GM12878 (cell line): ENCODE results near the gene PPP1R18. TPM values are rescaled to one million over a fixed set of nuclear protein-coding genes. Genes with fewer than 3 reads are reported as not detected.

ENCODE experiments used
- ATAC-seq: fragments of 200-7000 bp; cut with Tn5 transposase; 3 replicates; pipeline ENCODE4 v1.9.1; 2020; ENCODE audit warnings: mild to moderate bottlenecking, moderate library complexity
- BruUV-seq: library from RNA; stranded (reverse); fragments of 400-500 nt; replicated peaks from 2 replicates; lab custom pipeline; 2021; lab: Mats Ljungman, UMichigan
- CTCF ChIA-PET: fragments of 300-600 bp; sonication (Branson Sonifier 250); formaldehyde crosslinking; extraction: SDS; loops from one replicate; lab custom pipeline; 2021; ENCODE audit warnings: inconsistent platforms; lab: Yijun Ruan, JAX
- POLR2A ChIA-PET: fragments of 350-600 bp; formaldehyde crosslinking; extraction: SDS; loops from one replicate; lab custom pipeline; 2021; ENCODE audit warnings: inconsistent platforms; lab: Charles Lee
- RAD21 ChIA-PET: fragments of 300-600 bp; sonication (Branson Sonifier 250); formaldehyde crosslinking; loops from one replicate; lab custom pipeline; 2023; ENCODE audit warnings: antibody characterized with exemption; ENCODE audit not compliant: unreplicated experiment; lab: Charles Lee
- SMC1A ChIA-PET: fragments of 300-600 bp; sonication (Branson Sonifier 250); formaldehyde crosslinking; loops from one replicate; lab custom pipeline; 2023; ENCODE audit not compliant: unreplicated experiment, uncharacterized antibody; lab: Charles Lee
- DNase-seq: peaks from one replicate; pipeline ENCODE4 v3.0.0-alpha.2; 2011; ENCODE audit warnings: low read depth, low spot score
- FAIRE-seq: peaks from 3 replicates; lab custom pipeline; 2011; peaks lifted over from hg19 to GRCh38; lab: Jason Lieb, UNC
- H2AFZ ChIP-seq: 2 replicates; pipeline ENCODE4 v1.6.0; 2011; ENCODE audit warnings: low read depth, low read length, control low read depth; ENCODE audit not compliant: control insufficient read depth
- H3K27ac ChIP-seq: 2 replicates; pipeline ENCODE4 v1.5.1; 2011; ENCODE audit warnings: control low read depth; ENCODE audit not compliant: control insufficient read depth, insufficient read depth
- H3K27me3 ChIP-seq, 2 experiments: replicated peaks in 1 of 2; 2 replicates each; pipeline versions ENCODE4 v1.6.0 to v1.6.1; 2011; ENCODE audit warnings: low read length in 1 of 2; ENCODE audit not compliant: control insufficient read depth in 2 of 2, insufficient read depth in 2 of 2
- H3K36me3 ChIP-seq, 2 experiments: 2 replicates each; pipeline ENCODE4 v1.5.1; 2011; ENCODE audit warnings: low read length in 1 of 2; ENCODE audit not compliant: control insufficient read depth in 2 of 2, insufficient read depth in 2 of 2
- H3K4me1 ChIP-seq: 2 replicates; pipeline ENCODE4 v1.6.1; 2011; ENCODE audit warnings: mild to moderate bottlenecking, low read length, moderate library complexity, mixed read lengths; ENCODE audit not compliant: control insufficient read depth, insufficient read depth
- H3K4me2 ChIP-seq: 2 replicates; pipeline ENCODE4 v1.6.0; 2011; ENCODE audit warnings: control low read depth; ENCODE audit not compliant: control insufficient read depth, insufficient read depth
- H3K4me3 ChIP-seq: fragments of 200-600 bp; sonication (generic); 2 replicates; pipeline ENCODE4 v1.5.1; 2016
- H3K79me2 ChIP-seq: 2 replicates; pipeline ENCODE4 v1.6.0; 2011; ENCODE audit warnings: low read length; ENCODE audit not compliant: control insufficient read depth, insufficient read depth
- H3K9ac ChIP-seq: 2 replicates; pipeline ENCODE4 v1.8.0; 2011; ENCODE audit warnings: low read length, control low read depth, mixed read lengths; ENCODE audit not compliant: control insufficient read depth, insufficient read depth
- H3K9me3 ChIP-seq: replicated peaks from 3 replicates; pipeline ENCODE4 v1.5.1; 2011; ENCODE audit warnings: mild to moderate bottlenecking, low read length; ENCODE audit not compliant: control insufficient read depth, insufficient read depth
- H4K20me1 ChIP-seq: 2 replicates; pipeline ENCODE4 v1.6.0; 2011; ENCODE audit not compliant: control insufficient read depth, insufficient read depth
- BACH1 ChIP-seq: fragments of 450-650 bp; IDR thresholded peaks from 2 replicates; pipeline ENCODE4 v1.6.1; 2017; ENCODE audit warnings: mild to moderate bottlenecking, borderline replicate concordance
- BCL3 ChIP-seq: IDR thresholded peaks from 2 replicates; pipeline ENCODE4 v1.6.1; 2011; ENCODE audit warnings: borderline replicate concordance, low read depth, mild to moderate bottlenecking, moderate library complexity, low read length; ENCODE audit not compliant: insufficient read depth, poor library complexity, severe bottlenecking
- POLR2AphosphoS2 ChIP-seq: IDR thresholded peaks from 2 replicates; pipeline ENCODE4 v1.6.1; 2011; ENCODE audit warnings: low read depth, mild to moderate bottlenecking, low read length, improper control_type of control experiment, moderate library complexity
- POLR2AphosphoS5 ChIP-seq: IDR thresholded peaks from 2 replicates; pipeline ENCODE4 v1.6.1; 2011; ENCODE audit warnings: mild to moderate bottlenecking, low read length, inconsistent platforms
- SMAD5 ChIP-seq: IDR thresholded peaks from 2 replicates; pipeline ENCODE4 v1.6.1; 2016; ENCODE audit warnings: antibody characterized with exemption, low read depth
- ZNF592 ChIP-seq: fragments of 450-650 bp; IDR thresholded peaks from 2 replicates; pipeline ENCODE4 v1.6.1; 2017; ENCODE audit warnings: mild to moderate bottlenecking, moderate library complexity
- WGBS: methylation state at CpG from one replicate; pipeline ENCODE4 v1.1.6; 2016; ENCODE audit warnings: low lambda C conversion rate; ENCODE audit not compliant: insufficient replicate concordance, insufficient coverage; ENCODE audit errors: missing lambda C conversion rate; 5-methylcytosine and 5-hydroxymethylcytosine counted together
- in situ Hi-C: fragments of 300-500 bp; cut with MboI; formaldehyde crosslinking; loops from 9 replicates; pipeline ENCODE4 v1.14.3; 2018; ENCODE audit warnings: mixed read lengths
- intact Hi-C: fragments of 100-400 bp; cut with micrococcal nuclease; formaldehyde crosslinking; loops from one replicate; pipeline ENCODE4 v1.14.2; 2022; ENCODE audit not compliant: unreplicated experiment
- polyA plus RNA-seq, 11 experiments: library from polyadenylated mRNA; depleted of rRNA in 4 of 11; unstranded in 6 of 11; stranded (reverse) in 5 of 11; fragments of >200 nt; fragmentation: Nextera tagmentation in 4 of 11; fragmentation: Illumina TruSeq in 1 of 11; extraction: Ambion mirVana in 4 of 11; extraction: Trizol in 1 of 11; gene quantifications; 1 replicate in 1 of 11; 2 replicates in 10 of 11; pipeline versions ENCODE4 v1.2.1 to v1.2.3, GENCODE V29; 2011 to 2016; ENCODE audit warnings: inconsistent platforms in 2 of 11, missing spikeins in 2 of 11, low read depth in 1 of 11
- total RNA-seq, 4 experiments: library from RNA; depleted of rRNA in 3 of 4; stranded (reverse); fragments of >200 nt in 3 of 4; fragmentation: Illumina TruSeq in 1 of 4; extraction: Trizol in 1 of 4; gene quantifications; 2 replicates each; pipeline versions ENCODE4 v1.2.1 to v1.2.3, GENCODE V29; 2013 to 2021

Gene PPP1R18
- total and polyA plus RNA-seq, 10 of the 15 experiments (the other 5 are each of a cell fraction or from before 2014, with no cell fraction given) = 21.0 to 119 (median 52.6) TPM

DNA sequence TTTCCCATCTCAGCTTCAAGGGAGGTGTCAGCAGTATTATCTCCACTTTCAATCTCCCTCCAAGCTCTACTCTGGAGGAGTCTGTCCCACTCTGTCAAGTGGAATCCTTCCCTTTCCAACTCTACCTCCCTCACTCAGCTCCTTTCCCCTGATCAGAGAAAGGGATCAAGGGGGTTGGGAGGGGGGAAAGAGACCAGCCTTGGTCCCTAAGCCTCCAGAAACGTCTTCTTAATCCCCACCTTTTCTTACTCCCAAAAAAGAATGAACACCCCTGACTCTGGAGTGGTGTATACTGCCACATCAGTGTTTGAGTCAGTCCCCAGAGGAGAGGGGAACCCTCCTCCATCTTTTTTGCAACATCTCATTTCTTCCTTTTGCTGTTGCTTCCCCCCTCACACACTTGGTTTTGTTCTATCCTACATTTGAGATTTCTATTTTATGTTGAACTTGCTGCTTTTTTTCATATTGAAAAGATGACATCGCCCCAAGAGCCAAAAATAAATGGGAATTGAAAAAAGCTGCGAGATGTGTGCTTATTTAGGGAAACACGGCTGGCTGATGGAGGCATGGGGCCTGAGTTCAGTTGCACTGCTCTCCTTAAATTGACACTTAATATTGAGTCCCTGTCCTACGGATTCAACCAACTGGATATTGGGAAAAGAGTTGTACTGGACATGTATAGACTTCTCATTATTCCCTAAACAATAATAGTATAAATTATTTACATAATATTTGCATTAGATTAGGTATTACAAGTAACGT is 38.6 kb upstream of the PPP1R18 start:
- ATAC-seq (no peak), FAIRE-seq (no peak), DNase-seq (no peak)
- TF ChIP-seq BCL3 (peak; percentile 14), ZNF592 (no peak), POLR2AphosphoS2 (peak; percentile 70; the same call in 1 of the 2 replicates), SMAD5 (peak; percentile 37; the same call in 1 of the 2 replicates), BACH1 (0 out of 2 replicates have a peak, but pooled peaks have one; percentile 53), POLR2AphosphoS5 (peak; percentile 50; the same call in 1 of the 2 replicates)
- ChIA-PET POLR2A (interaction anchor here (0.6 to 11.6 kb wide), 2 partner anchors 44 to 90 kb away, joined by 4 to 200 read pairs; no protein-coding TSS in a partner anchor), RAD21 (interaction anchor here (0.9 to 11.2 kb wide), 5 partner anchors 11 to 189 kb away, joined by 3 to 209 read pairs (median 10); partner anchors contain the start of gene VARS2), CTCF (interaction anchor here (2.2 to 22.7 kb wide), 3 partner anchors 10 to 44 kb away, joined by 5 to 487 read pairs (median 64); partner anchors contain the start of gene NRM), SMC1A (interaction anchor here (0.6 to 17.7 kb wide), 5 partner anchors 11 to 98 kb away, joined by 3 to 265 read pairs (median 6); partner anchors contain the start of gene DHX16)
- in situ Hi-C loops = no loop called here
- Histone ChIP-seq H3K36me3 (peaks cover 28% of the 10 kb centered on the region in 2 experiments), H4K20me1 (peaks cover 10% of the 10 kb centered on the region), H3K27me3 (no peaks in the 10 kb centered on the region), H3K9ac (no peak overlapping the region), H3K9me3 (no peaks in the 10 kb centered on the region), H3K4me2 (0 out of 2 replicates have a peak overlapping the region, but pooled peaks have one; percentile 0), H3K4me1 (peaks cover 12% of the 10 kb centered on the region), H3K4me3 (peak overlapping the region; percentile 43; the same call in 1 of the 2 replicates), H3K27ac (no peak overlapping the region), H3K79me2 (peaks cover 53% of the 10 kb centered on the region), H2AFZ (no peak overlapping the region)
- intact Hi-C loops = loop anchor here (5.0 kb wide), 1 partner anchor 362 kb away; no protein-coding TSS in a partner anchor
- WGBS = 13% methylated on average over 6 of the region's 6 CpGs
- no TSS peak for BruUV-seq
